ENCODE data around the gene CXCL1. TPM values are rescaled to one million over a fixed set of nuclear protein-coding genes. Genes with fewer than 3 reads are reported as not detected.

The CXCL1 gene
- total RNA-seq, 1 donor from 2014 or later: 2.7 TPM

- H3K4me3 Mint-ChIP-seq (ENCODE audit: low read depth): no peak overlapping the region
- no peak overlapping the region for H3K27ac Mint-ChIP-seq
- no peaks in the 10 kb centered on the region for H3K9me3 Mint-ChIP-seq (ENCODE audit: low read depth)
- no peaks in the 10 kb centered on the region for H3K4me1 Mint-ChIP-seq (ENCODE audit: low read depth)
- no peaks in the 10 kb centered on the region for H3K36me3 Mint-ChIP-seq (ENCODE audit: insufficient read depth)
- no peak for DNase-seq (ENCODE audit: low spot score, unreplicated experiment)
- no peak for TF ChIP-seq CTCF (IDR thresholded peaks at IDR 0.05; ENCODE audit: unreplicated experiment)
- H3K27me3 Mint-ChIP-seq: no peaks in the 10 kb centered on the region
Observed at GRCh38 chr4:73911746-73912145, 42.6 kb downstream of the CXCL1 start.

- no peaks in the 10 kb centered on the region for H3K9me3 Mint-ChIP-seq (ENCODE audit: low read depth)
- no peaks in the 10 kb centered on the region for H3K27me3 Mint-ChIP-seq
- no peaks in the 10 kb centered on the region for H3K36me3 Mint-ChIP-seq (ENCODE audit: insufficient read depth)
- no peak for TF ChIP-seq CTCF (IDR thresholded peaks at IDR 0.05; ENCODE audit: unreplicated experiment)
- no peak for DNase-seq (ENCODE audit: low spot score, unreplicated experiment)
- H3K4me3 Mint-ChIP-seq (ENCODE audit: low read depth): no peak overlapping the region
- H3K27ac Mint-ChIP-seq: no peak overlapping the region
- H3K4me1 Mint-ChIP-seq (ENCODE audit: low read depth): no peaks in the 10 kb centered on the region
Observed at GRCh38 chr4:73912191-73912590, 43.0 kb downstream of the CXCL1 start.

- Mint-ChIP-seq H3K4me1 (ENCODE audit: low read depth) (peaks cover 8% of the 10 kb centered on the region), H3K36me3 (ENCODE audit: insufficient read depth) (no peaks in the 10 kb centered on the region), H3K9me3 (ENCODE audit: low read depth) (no peaks in the 10 kb centered on the region), H3K4me3 (ENCODE audit: low read depth) (no peak overlapping the region), H3K27ac (no peak overlapping the region), H3K27me3 (no peaks in the 10 kb centered on the region)
- no peak for TF ChIP-seq CTCF (IDR thresholded peaks at IDR 0.05; ENCODE audit: unreplicated experiment)
- DNase-seq (ENCODE audit: low spot score, unreplicated experiment): no peak
Observed at GRCh38 chr4:73914071-73914470, 44.9 kb downstream of the CXCL1 start.

GRCh38 chr4:73916172-73916925 lies 47.2 kb downstream of the CXCL1 start:
- H3K36me3 Mint-ChIP-seq (ENCODE audit: insufficient read depth): no peaks in the 10 kb centered on the region
- TF ChIP-seq CTCF (IDR thresholded peaks at IDR 0.05; ENCODE audit: unreplicated experiment): no peak
- no peak for DNase-seq (ENCODE audit: low spot score, unreplicated experiment)
- H3K9me3 Mint-ChIP-seq (ENCODE audit: low read depth): no peaks in the 10 kb centered on the region
- peaks cover 8% of the 10 kb centered on the region for H3K4me1 Mint-ChIP-seq (ENCODE audit: low read depth)
- peaks cover 3% of the 10 kb centered on the region for H3K27me3 Mint-ChIP-seq
- no peak overlapping the region for H3K27ac Mint-ChIP-seq
- no peak overlapping the region for H3K4me3 Mint-ChIP-seq (ENCODE audit: low read depth)

GRCh38 chr4:73917081-73917501 lies 47.9 kb downstream of the CXCL1 start:
- no peak overlapping the region for H3K4me3 Mint-ChIP-seq (ENCODE audit: low read depth)
- DNase-seq (ENCODE audit: low spot score, unreplicated experiment): no peak
- H3K27me3 Mint-ChIP-seq: peaks cover 3% of the 10 kb centered on the region
- no peaks in the 10 kb centered on the region for H3K36me3 Mint-ChIP-seq (ENCODE audit: insufficient read depth)
- no peak overlapping the region for H3K27ac Mint-ChIP-seq
- TF ChIP-seq CTCF (IDR thresholded peaks at IDR 0.05; ENCODE audit: unreplicated experiment): no peak
- peaks cover 8% of the 10 kb centered on the region for H3K4me1 Mint-ChIP-seq (ENCODE audit: low read depth)
- no peaks in the 10 kb centered on the region for H3K9me3 Mint-ChIP-seq (ENCODE audit: low read depth)

All from progenitor cell of endocrine pancreas (in vitro differentiated cells).